HCT116 (cell line): ENCODE results near the gene INF2. TPM values are rescaled to one million over a fixed set of nuclear protein-coding genes. Genes with fewer than 3 reads are reported as not detected.

ENCODE experiments used
- ATAC-seq: fragments of 200-7000 bp; cut with Tn5 transposase; 2 replicates; pipeline ENCODE4 v1.9.1; 2020; ENCODE audit warnings: mild to moderate bottlenecking, moderate library complexity
- BruUV-seq: library from RNA; stranded (reverse); fragments of 400-500 nt; replicated peaks from 2 replicates; lab custom pipeline; 2021; lab: Mats Ljungman, UMichigan
- CTCF ChIA-PET: fragments of 300-600 bp; sonication (Branson Sonifier 250); formaldehyde crosslinking; loops from one replicate; lab custom pipeline; 2021; ENCODE audit warnings: antibody characterized with exemption; lab: Charles Lee
- POLR2A ChIA-PET: fragments of 300-600, 350-600 bp; sonication (Branson Sonifier 250); formaldehyde crosslinking; loops from one replicate; lab custom pipeline; 2021; ENCODE audit warnings: antibody characterized with exemption; lab: Charles Lee
- RAD21 ChIA-PET, 2 experiments: fragments of 300-600 bp; sonication (Branson Sonifier 250); formaldehyde crosslinking; loops; one replicate each; lab custom pipeline; 2023; ENCODE audit warnings: low total read pairs in 2 of 2; ENCODE audit not compliant: uncharacterized antibody in 2 of 2, unreplicated experiment in 2 of 2, low non-redundant PET in 1 of 2; lab: Charles Lee
- DNase-seq: peaks from one replicate; pipeline ENCODE4 v3.0.0-alpha.2; 2010; ENCODE audit warnings: low read depth, low spot score
- H2AFZ ChIP-seq: fragments of 200-600 bp; shearing (Covaris generic), sonication (generic); 2 replicates; pipeline ENCODE4 v1.6.1; 2017; ENCODE audit warnings: low read depth, mixed run types, mixed read lengths, antibody characterized with exemption, low read length; ENCODE audit not compliant: poor library complexity, severe bottlenecking
- H3K27ac ChIP-seq: 2 replicates; pipeline ENCODE4 v1.5.1; 2012; ENCODE audit warnings: low read depth, low read length
- H3K27me3 ChIP-seq: fragments of 200-600 bp; sonication (generic); 2 replicates; pipeline ENCODE4 v1.6.1; 2016; ENCODE audit warnings: mixed run types, low read length, mixed read lengths; ENCODE audit not compliant: insufficient read depth
- H3K36me3 ChIP-seq, 2 experiments: fragments of 200-500 bp in 1 of 2; fragments of 200-600 bp in 1 of 2; sonication (Bioruptor generic) in 1 of 2; sonication (generic) in 1 of 2; 2 replicates each; pipeline versions ENCODE4 v1.5.1 to v1.6.1; 2014 to 2016; ENCODE audit warnings: low read length in 2 of 2, inconsistent platforms in 1 of 2, mixed read lengths in 1 of 2, mixed run types in 1 of 2; ENCODE audit not compliant: insufficient read depth in 2 of 2, control insufficient read depth in 1 of 2
- H3K4me1 ChIP-seq, 2 experiments: fragments of 200-600 bp in 1 of 2; sonication (generic) in 1 of 2; 2 replicates each; pipeline versions ENCODE4 v1.5.1 to v1.6.1; 2012 to 2017; ENCODE audit warnings: low read length in 2 of 2, inconsistent platforms in 1 of 2, mild to moderate bottlenecking in 1 of 2, mixed read lengths in 1 of 2, mixed run types in 1 of 2, moderate library complexity in 1 of 2; ENCODE audit not compliant: insufficient read depth in 2 of 2, control insufficient read depth in 1 of 2
- H3K4me2 ChIP-seq: fragments of 200-600 bp; sonication (generic); 2 replicates; pipeline ENCODE4 v1.6.1; 2017; ENCODE audit warnings: mixed run types, low read length, mixed read lengths
- H3K4me3 ChIP-seq, 2 experiments: fragments of 200-600 bp in 1 of 2; sonication (generic) in 1 of 2; replicated peaks in 1 of 2; 2 replicates each; pipeline ENCODE4 v1.5.1; 2011 to 2016; ENCODE audit warnings: low read length in 2 of 2, control low read depth in 1 of 2, low read depth in 1 of 2, mild to moderate bottlenecking in 1 of 2, mixed read lengths in 1 of 2, mixed run types in 1 of 2
- H3K79me2 ChIP-seq: fragments of 200-600 bp; sonication (generic); 2 replicates; pipeline ENCODE4 v1.6.1; 2017; ENCODE audit warnings: mild to moderate bottlenecking, mixed run types, low read length, moderate library complexity, mixed read lengths; ENCODE audit not compliant: insufficient read depth
- H3K9ac ChIP-seq: fragments of 200-600 bp; sonication (generic); 2 replicates; pipeline ENCODE4 v1.6.1; 2016; ENCODE audit warnings: low read length, mixed read lengths
- H3K9me2 ChIP-seq: fragments of 200-600 bp; sonication (generic), shearing (Covaris generic); 2 replicates; pipeline ENCODE4 v1.6.1; 2017; ENCODE audit warnings: mixed run types, mild to moderate bottlenecking, moderate library complexity; ENCODE audit not compliant: insufficient read depth
- H3K9me3 ChIP-seq, 2 experiments: fragments of 200-500 bp in 1 of 2; fragments of 200-600 bp in 1 of 2; sonication (Bioruptor generic) in 1 of 2; sonication (generic) in 1 of 2; 2 replicates each; pipeline ENCODE4 v1.6.1; 2014 to 2017; ENCODE audit warnings: low read length in 2 of 2, mixed read lengths in 2 of 2, inconsistent platforms in 1 of 2, low read depth in 1 of 2, mild to moderate bottlenecking in 1 of 2, mixed run types in 1 of 2, moderate library complexity in 1 of 2; ENCODE audit not compliant: control insufficient read depth in 1 of 2, insufficient read depth in 1 of 2
- H4K20me1 ChIP-seq: fragments of 200-600 bp; sonication (generic), shearing (Covaris generic); 2 replicates; pipeline ENCODE4 v1.6.1; 2017; ENCODE audit warnings: mixed run types, mild to moderate bottlenecking, moderate library complexity; ENCODE audit not compliant: insufficient read depth
- CBX3 ChIP-seq: IDR thresholded peaks from 2 replicates; pipeline ENCODE4 v1.6.1; 2012; ENCODE audit warnings: low read depth
- CEBPB ChIP-seq: IDR thresholded peaks from 2 replicates; pipeline ENCODE4 v1.6.1; 2012; ENCODE audit warnings: low read depth
- ELF1 ChIP-seq: IDR thresholded peaks from 2 replicates; pipeline ENCODE4 v1.6.1; 2012; ENCODE audit warnings: low read depth, borderline replicate concordance
- EZH2 ChIP-seq: fragments of 200-600 bp; sonication (generic); IDR thresholded peaks from 2 replicates; pipeline ENCODE4 v1.6.1; 2017; ENCODE audit warnings: antibody characterized with exemption, mixed run types
- EZH2phosphoT487 ChIP-seq: fragments of 200-600 bp; IDR thresholded peaks from 2 replicates; pipeline ENCODE4 v1.6.1; 2018; ENCODE audit warnings: antibody characterized with exemption, borderline replicate concordance
- FOSL1 ChIP-seq: IDR thresholded peaks from 2 replicates; pipeline ENCODE4 v1.6.1; 2012; ENCODE audit warnings: low read depth
- JUND ChIP-seq: IDR thresholded peaks from 2 replicates; pipeline ENCODE4 v1.6.1; 2012
- POLR2A ChIP-seq: IDR thresholded peaks from 2 replicates; pipeline ENCODE4 v1.7.0; 2011; ENCODE audit warnings: borderline replicate concordance; ENCODE audit not compliant: insufficient read depth, insufficient read length; ENCODE audit errors: extremely low read depth
- POLR2AphosphoS5 ChIP-seq: IDR thresholded peaks from 2 replicates; pipeline ENCODE4 v1.6.1; 2011; ENCODE audit warnings: mild to moderate bottlenecking, low read depth, low read length, moderate library complexity
- SRF ChIP-seq: IDR thresholded peaks from 2 replicates; pipeline ENCODE4 v1.6.1; 2012; ENCODE audit warnings: low read depth
- TCF7L2 ChIP-seq: IDR thresholded peaks from 2 replicates; pipeline ENCODE4 v1.7.0; 2011; ENCODE audit warnings: borderline replicate concordance, inconsistent platforms; ENCODE audit not compliant: insufficient read depth, insufficient read length; ENCODE audit errors: extremely low read depth
- YY1 ChIP-seq: IDR thresholded peaks from 2 replicates; pipeline ENCODE4 v1.6.1; 2011; ENCODE audit warnings: low read length, low read depth, moderate library complexity, mild to moderate bottlenecking; ENCODE audit not compliant: insufficient replicate concordance; ENCODE audit errors: extremely low read depth
- ZFX ChIP-seq: fragments of 450-650 bp; IDR thresholded peaks from 2 replicates; pipeline ENCODE4 v1.6.1; 2017
- ZNF274 ChIP-seq: fragments of 200-500 bp; sonication (Bioruptor generic); IDR thresholded peaks from 2 replicates; pipeline ENCODE4 v1.6.1; 2014; ENCODE audit warnings: mild to moderate bottlenecking, low read depth, low read length, inconsistent platforms
- intact Hi-C: fragments of 100-400 bp; cut with micrococcal nuclease; formaldehyde crosslinking; loops from 2 replicates; pipeline ENCODE4 v1.10.0; 2022
- total RNA-seq: library from RNA; stranded (reverse); gene quantifications from one replicate; pipeline ENCODE4 v1.2.1, GENCODE V29; 2021; ENCODE audit not compliant: unreplicated experiment
- TF ChIP-seq, protein P1 (sequence below): IDR thresholded peaks from 2 replicates; pipeline ENCODE4 v1.6.1; 2012; ENCODE audit warnings: low read depth
- TF ChIP-seq, protein P2 (sequence below): IDR thresholded peaks from 2 replicates; pipeline ENCODE4 v1.6.1; 2012
- TF ChIP-seq, protein P3 (sequence below): IDR thresholded peaks from 2 replicates; pipeline ENCODE4 v1.6.1; 2012
- TF ChIP-seq, protein P4 (sequence below), 3 experiments: fragments of 200-600 bp in 1 of 3; sonication (generic) in 1 of 3; IDR thresholded peaks in 2 of 3; conservative IDR thresholded peaks in 1 of 3; 2 replicates each; pipeline ENCODE4 v1.5.1; 2012 to 2017; ENCODE audit warnings: low read depth in 2 of 3, low read length in 2 of 3, antibody characterized with exemption in 1 of 3, borderline replicate concordance in 1 of 3, control low read depth in 1 of 3, mild to moderate bottlenecking in 1 of 3, mixed read lengths in 1 of 3, mixed run types in 1 of 3, moderate library complexity in 1 of 3; ENCODE audit not compliant: insufficient read depth in 1 of 3
- TF ChIP-seq, protein P5 (sequence below): IDR thresholded peaks from 2 replicates; pipeline ENCODE4 v1.6.1; 2011; ENCODE audit warnings: mild to moderate bottlenecking, low read length, moderate library complexity; ENCODE audit not compliant: insufficient replicate concordance; ENCODE audit errors: extremely low read depth

INF2 gene
- total RNA-seq, 1 experiment from 2014 or later: 95.8 TPM

DNA sequence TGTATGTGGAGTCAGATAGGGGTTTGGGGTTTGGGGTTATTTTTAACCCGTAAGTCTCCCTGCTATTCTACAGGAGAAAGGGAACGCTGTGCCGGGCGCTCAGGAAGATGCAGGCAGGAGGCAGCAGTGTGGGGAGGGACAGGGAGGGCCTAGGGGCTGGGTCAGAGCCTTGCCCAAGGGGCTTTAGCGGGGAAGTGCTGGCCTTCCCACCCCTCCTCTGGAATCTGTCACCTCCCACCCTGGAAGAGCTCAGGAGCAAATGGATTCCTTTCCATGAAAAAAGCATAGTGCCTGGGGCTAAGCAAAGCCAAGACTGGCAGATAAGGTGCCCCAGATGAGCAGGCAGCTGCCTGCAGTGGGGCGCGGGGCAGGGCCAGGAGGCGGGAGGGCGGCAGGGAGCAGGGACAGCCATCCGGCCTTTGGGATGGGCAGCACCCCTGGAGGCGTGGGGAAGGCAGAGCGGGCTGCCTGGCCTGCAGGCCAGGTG, 7.3 kb upstream of the INF2 start:
- RAD21 ChIA-PET: no interaction called here
- Histone ChIP-seq H3K79me2 (no peaks in the 10 kb centered on the region), H3K9me2 (no peaks in the 10 kb centered on the region), H3K4me2 (peak overlapping the region; percentile 89), H2AFZ (no peak overlapping the region), H3K27ac (peak overlapping the region; percentile 98), H3K4me1 (peaks cover 63 to 80% of the 10 kb centered on the region in 2 experiments), H3K27me3 (no peaks in the 10 kb centered on the region), H3K9ac (peak overlapping the region; percentile 89), H3K36me3 (no peaks in the 10 kb centered on the region), H4K20me1 (no peaks in the 10 kb centered on the region), H3K4me3 (peak overlapping the region; percentile 48 to 56), H3K9me3 (no peaks in the 10 kb centered on the region)
- no peak; the same call in 1 of the 2 replicates for ATAC-seq
- DNase-seq: no peak
- intact Hi-C loops: no loop called here
- CTCF ChIA-PET: interaction anchor here (0.7 to 2.4 kb wide), 4 partner anchors 13 to 42 kb away, joined by 3 to 20 read pairs (median 3); no protein-coding TSS in a partner anchor
- TF ChIP-seq CEBPB (no peak), ZNF274 (no peak), POLR2AphosphoS5 (no peak), JUND (no peak), TCF7L2 (no peak), EZH2 (no peak), ELF1 (no peak), YY1 (no peak), FOSL1 (no peak), CBX3 (no peak), EZH2phosphoT487 (no peak), ZFX (no peak), POLR2A (no peak), SRF (no peak)
- TF ChIP-seq, protein P1, sequence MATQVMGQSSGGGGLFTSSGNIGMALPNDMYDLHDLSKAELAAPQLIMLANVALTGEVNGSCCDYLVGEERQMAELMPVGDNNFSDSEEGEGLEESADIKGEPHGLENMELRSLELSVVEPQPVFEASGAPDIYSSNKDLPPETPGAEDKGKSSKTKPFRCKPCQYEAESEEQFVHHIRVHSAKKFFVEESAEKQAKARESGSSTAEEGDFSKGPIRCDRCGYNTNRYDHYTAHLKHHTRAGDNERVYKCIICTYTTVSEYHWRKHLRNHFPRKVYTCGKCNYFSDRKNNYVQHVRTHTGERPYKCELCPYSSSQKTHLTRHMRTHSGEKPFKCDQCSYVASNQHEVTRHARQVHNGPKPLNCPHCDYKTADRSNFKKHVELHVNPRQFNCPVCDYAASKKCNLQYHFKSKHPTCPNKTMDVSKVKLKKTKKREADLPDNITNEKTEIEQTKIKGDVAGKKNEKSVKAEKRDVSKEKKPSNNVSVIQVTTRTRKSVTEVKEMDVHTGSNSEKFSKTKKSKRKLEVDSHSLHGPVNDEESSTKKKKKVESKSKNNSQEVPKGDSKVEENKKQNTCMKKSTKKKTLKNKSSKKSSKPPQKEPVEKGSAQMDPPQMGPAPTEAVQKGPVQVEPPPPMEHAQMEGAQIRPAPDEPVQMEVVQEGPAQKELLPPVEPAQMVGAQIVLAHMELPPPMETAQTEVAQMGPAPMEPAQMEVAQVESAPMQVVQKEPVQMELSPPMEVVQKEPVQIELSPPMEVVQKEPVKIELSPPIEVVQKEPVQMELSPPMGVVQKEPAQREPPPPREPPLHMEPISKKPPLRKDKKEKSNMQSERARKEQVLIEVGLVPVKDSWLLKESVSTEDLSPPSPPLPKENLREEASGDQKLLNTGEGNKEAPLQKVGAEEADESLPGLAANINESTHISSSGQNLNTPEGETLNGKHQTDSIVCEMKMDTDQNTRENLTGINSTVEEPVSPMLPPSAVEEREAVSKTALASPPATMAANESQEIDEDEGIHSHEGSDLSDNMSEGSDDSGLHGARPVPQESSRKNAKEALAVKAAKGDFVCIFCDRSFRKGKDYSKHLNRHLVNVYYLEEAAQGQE: no peak
- TF ChIP-seq, protein P2, sequence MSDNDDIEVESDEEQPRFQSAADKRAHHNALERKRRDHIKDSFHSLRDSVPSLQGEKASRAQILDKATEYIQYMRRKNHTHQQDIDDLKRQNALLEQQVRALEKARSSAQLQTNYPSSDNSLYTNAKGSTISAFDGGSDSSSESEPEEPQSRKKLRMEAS: no peak
- TF ChIP-seq, protein P3, sequence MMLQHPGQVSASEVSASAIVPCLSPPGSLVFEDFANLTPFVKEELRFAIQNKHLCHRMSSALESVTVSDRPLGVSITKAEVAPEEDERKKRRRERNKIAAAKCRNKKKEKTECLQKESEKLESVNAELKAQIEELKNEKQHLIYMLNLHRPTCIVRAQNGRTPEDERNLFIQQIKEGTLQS: no peak
- TF ChIP-seq, protein P4, sequence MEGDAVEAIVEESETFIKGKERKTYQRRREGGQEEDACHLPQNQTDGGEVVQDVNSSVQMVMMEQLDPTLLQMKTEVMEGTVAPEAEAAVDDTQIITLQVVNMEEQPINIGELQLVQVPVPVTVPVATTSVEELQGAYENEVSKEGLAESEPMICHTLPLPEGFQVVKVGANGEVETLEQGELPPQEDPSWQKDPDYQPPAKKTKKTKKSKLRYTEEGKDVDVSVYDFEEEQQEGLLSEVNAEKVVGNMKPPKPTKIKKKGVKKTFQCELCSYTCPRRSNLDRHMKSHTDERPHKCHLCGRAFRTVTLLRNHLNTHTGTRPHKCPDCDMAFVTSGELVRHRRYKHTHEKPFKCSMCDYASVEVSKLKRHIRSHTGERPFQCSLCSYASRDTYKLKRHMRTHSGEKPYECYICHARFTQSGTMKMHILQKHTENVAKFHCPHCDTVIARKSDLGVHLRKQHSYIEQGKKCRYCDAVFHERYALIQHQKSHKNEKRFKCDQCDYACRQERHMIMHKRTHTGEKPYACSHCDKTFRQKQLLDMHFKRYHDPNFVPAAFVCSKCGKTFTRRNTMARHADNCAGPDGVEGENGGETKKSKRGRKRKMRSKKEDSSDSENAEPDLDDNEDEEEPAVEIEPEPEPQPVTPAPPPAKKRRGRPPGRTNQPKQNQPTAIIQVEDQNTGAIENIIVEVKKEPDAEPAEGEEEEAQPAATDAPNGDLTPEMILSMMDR (IDR thresholded peaks at IDR 0.05 in 2 of 3, conservative IDR thresholded peaks at IDR 0.05 in 1 of 3; ENCODE audit: borderline replicate concordance in 1 of 3, insufficient read depth in 1 of 3, low read depth in 2 of 3, low read length in 2 of 3): no peak; a peak in 1 of 6 replicates
- TF ChIP-seq, protein P5, sequence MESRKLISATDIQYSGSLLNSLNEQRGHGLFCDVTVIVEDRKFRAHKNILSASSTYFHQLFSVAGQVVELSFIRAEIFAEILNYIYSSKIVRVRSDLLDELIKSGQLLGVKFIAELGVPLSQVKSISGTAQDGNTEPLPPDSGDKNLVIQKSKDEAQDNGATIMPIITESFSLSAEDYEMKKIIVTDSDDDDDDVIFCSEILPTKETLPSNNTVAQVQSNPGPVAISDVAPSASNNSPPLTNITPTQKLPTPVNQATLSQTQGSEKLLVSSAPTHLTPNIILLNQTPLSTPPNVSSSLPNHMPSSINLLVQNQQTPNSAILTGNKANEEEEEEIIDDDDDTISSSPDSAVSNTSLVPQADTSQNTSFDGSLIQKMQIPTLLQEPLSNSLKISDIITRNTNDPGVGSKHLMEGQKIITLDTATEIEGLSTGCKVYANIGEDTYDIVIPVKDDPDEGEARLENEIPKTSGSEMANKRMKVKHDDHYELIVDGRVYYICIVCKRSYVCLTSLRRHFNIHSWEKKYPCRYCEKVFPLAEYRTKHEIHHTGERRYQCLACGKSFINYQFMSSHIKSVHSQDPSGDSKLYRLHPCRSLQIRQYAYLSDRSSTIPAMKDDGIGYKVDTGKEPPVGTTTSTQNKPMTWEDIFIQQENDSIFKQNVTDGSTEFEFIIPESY: no peak
- no TSS peak for BruUV-seq
- POLR2A ChIA-PET: interaction anchor here (3.6 kb wide), 1 partner anchor 16 kb away, joined by 21 read pairs; no protein-coding TSS in a partner anchor
